Activated CD8-positive, alpha-beta T cell treated with anti-CD3 and anti-CD28 coated beads for 36 hours (primary cell): ENCODE measurements around the gene TMEM54. TPM values are rescaled to one million over a fixed set of nuclear protein-coding genes. Genes with fewer than 3 reads are reported as not detected.
A peak's percentile ranks its signal among the peaks of the same experiment; 100 is the strongest.

Source experiments
- ATAC-seq: fragments of 200-7000 bp; cut with Tn5 transposase; one replicate; pipeline ENCODE4 v1.10.0; 2021; ENCODE audit warnings: mild to moderate bottlenecking, moderate library complexity
- CTCF ChIA-PET: fragments of 350-600 bp; sonication (Branson Sonifier 250); formaldehyde crosslinking; loops from one replicate; lab custom pipeline; 2021; ENCODE audit warnings: antibody characterized with exemption; lab: Charles Lee
- POLR2A ChIA-PET: fragments of 350-600 bp; sonication (Branson Sonifier 250); formaldehyde crosslinking; loops from one replicate; lab custom pipeline; 2021; ENCODE audit warnings: antibody characterized with exemption; lab: Charles Lee
- DNase-seq: peaks from one replicate; pipeline ENCODE4 v3.0.0-alpha.2; 2020
- H3K27ac Mint-ChIP-seq: one replicate; pipeline ENCODE4 v1.8.0; 2021; ENCODE audit warnings: mild to moderate bottlenecking, mixed read lengths
- H3K27me3 Mint-ChIP-seq: one replicate; pipeline ENCODE4 v1.8.0; 2021; ENCODE audit warnings: mixed read lengths
- H3K36me3 Mint-ChIP-seq: one replicate; pipeline ENCODE4 v1.8.0; 2021; ENCODE audit warnings: low read depth, mixed read lengths
- H3K4me1 Mint-ChIP-seq: one replicate; pipeline ENCODE4 v1.8.0; 2021; ENCODE audit warnings: low read depth, mixed read lengths
- H3K4me3 Mint-ChIP-seq: one replicate; pipeline ENCODE4 v1.8.0; 2021; ENCODE audit warnings: mild to moderate bottlenecking, moderate library complexity, mixed read lengths
- H3K9me3 Mint-ChIP-seq: one replicate; pipeline ENCODE4 v1.8.0; 2021; ENCODE audit warnings: mixed read lengths
- intact Hi-C: fragments of 100-400 bp; cut with micrococcal nuclease; formaldehyde crosslinking; loops from one replicate; pipeline ENCODE4 v1.10.0; 2022
- total RNA-seq, 2 experiments: library from RNA; stranded (reverse); gene quantifications; one replicate each; pipeline ENCODE4 v1.2.3, GENCODE V29; 2021
- TF ChIP-seq, protein P1 (sequence below): fragments of 200-600 bp; IDR thresholded peaks from one replicate; pipeline ENCODE4 v1.8.0; 2022; ENCODE audit warnings: antibody characterized with exemption, mild to moderate bottlenecking

TMEM54 gene
- total RNA-seq, 2 experiments from 2014 or later, result 1.3 to 1.9 TPM

DNA sequence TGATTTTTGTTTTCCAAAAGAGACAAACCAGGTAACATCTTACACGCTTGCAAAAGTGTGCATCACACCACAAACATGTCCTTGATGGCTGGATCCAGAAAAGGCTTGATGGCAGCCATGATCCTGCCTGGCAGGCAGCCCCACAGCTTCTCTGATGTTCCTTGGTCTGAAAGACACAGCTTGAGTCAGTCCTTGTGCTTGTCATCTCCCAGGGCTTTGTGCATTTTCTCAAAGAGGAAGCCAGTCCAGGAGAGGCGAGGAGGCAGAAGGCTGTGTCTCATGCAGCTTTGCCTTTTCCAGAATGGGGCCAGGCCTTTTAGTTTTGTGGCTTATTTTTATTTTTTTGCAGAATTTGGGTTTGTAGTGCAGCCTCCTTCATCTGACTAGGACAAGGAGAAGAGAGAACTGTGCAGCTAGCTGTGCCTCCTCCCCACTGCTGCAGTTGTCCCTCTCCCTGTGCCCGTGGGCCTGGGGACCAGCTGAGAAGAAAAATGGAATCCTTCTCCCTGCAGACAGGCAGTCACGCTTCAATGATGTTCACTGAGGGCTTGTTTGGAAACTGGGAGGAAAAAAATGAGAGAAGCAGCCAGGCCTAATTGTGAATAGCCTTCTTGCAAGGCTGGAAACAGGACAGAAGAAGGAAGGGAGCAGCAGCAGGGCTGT lies 37.8 kb downstream of the TMEM54 start:
- H3K9me3 Mint-ChIP-seq, result no peaks in the 10 kb centered on the region
- POLR2A ChIA-PET, result no interaction called here
- H3K36me3 Mint-ChIP-seq, result peaks cover 5% of the 10 kb centered on the region
- DNase-seq (no peak), ATAC-seq (no peak)
- no peak overlapping the region for H3K4me3 Mint-ChIP-seq
- H3K4me1 Mint-ChIP-seq, result no peaks in the 10 kb centered on the region
- CTCF ChIA-PET, result interaction anchor here (0.9 to 1.4 kb wide), 2 partner anchors 12 to 151 kb away, joined by 3 to 5 read pairs; no protein-coding TSS in a partner anchor
- intact Hi-C loops, result no loop called here
- TF ChIP-seq, protein P1, sequence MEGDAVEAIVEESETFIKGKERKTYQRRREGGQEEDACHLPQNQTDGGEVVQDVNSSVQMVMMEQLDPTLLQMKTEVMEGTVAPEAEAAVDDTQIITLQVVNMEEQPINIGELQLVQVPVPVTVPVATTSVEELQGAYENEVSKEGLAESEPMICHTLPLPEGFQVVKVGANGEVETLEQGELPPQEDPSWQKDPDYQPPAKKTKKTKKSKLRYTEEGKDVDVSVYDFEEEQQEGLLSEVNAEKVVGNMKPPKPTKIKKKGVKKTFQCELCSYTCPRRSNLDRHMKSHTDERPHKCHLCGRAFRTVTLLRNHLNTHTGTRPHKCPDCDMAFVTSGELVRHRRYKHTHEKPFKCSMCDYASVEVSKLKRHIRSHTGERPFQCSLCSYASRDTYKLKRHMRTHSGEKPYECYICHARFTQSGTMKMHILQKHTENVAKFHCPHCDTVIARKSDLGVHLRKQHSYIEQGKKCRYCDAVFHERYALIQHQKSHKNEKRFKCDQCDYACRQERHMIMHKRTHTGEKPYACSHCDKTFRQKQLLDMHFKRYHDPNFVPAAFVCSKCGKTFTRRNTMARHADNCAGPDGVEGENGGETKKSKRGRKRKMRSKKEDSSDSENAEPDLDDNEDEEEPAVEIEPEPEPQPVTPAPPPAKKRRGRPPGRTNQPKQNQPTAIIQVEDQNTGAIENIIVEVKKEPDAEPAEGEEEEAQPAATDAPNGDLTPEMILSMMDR, result no peak
- no peak overlapping the region for H3K27ac Mint-ChIP-seq
- H3K27me3 Mint-ChIP-seq, result no peaks in the 10 kb centered on the region

DNA sequence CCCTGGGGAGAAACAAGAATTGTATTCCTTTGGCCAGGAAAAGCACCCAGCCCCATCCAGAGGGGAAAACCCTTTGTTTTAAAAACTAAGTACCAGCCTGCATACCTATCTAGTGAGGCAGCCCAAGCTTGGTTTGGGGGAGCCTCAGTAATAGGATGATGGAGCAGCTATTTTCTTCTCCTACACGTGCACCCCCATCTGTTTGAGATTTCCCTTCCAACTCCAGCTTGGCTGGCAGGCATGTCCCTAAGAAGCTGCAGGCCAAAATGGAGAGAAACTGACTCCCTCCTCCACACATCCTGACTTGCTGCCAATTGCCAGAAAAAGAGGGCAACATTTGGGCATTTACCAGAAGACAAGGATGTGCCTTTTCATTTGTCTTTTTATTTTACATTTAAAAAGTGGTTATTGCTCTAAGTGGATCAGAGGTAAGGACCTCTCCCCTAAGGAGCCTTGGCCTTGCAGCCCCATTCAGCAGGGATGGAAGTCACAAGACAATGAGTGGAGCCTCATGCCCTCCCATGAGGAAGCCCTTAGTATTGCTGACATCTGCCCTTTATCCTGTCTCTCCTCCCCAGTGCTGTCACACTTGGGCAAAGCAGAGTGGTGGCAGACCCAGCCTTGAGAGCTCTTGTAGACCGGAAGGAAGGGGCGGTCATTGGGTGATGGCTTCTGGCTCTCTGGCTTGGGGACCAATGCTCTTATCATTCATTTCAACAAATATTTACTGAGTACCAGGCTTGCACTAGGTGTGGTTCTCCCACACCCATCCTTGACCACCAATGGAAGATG lies 39.1 kb downstream of the TMEM54 start:
- no peaks in the 10 kb centered on the region for H3K4me1 Mint-ChIP-seq
- H3K9me3 Mint-ChIP-seq, result no peaks in the 10 kb centered on the region
- ATAC-seq, result no peak
- TF ChIP-seq, protein P1, result no peak
- no peak for DNase-seq
- no peak overlapping the region for H3K27ac Mint-ChIP-seq
- H3K27me3 Mint-ChIP-seq, result no peaks in the 10 kb centered on the region
- H3K4me3 Mint-ChIP-seq, result no peak overlapping the region
- CTCF ChIA-PET, result interaction anchor here (0.6 to 1.2 kb wide), 3 partner anchors 140 to 150 kb away, joined by 3 to 5 read pairs (median 3); no protein-coding TSS in a partner anchor
- H3K36me3 Mint-ChIP-seq, result peaks cover 5% of the 10 kb centered on the region
- POLR2A ChIA-PET, result interaction anchor here (1.5 kb wide), 1 partner anchor 11 kb away, joined by 5 read pairs; no protein-coding TSS in a partner anchor
- intact Hi-C loops, result no loop called here

DNA sequence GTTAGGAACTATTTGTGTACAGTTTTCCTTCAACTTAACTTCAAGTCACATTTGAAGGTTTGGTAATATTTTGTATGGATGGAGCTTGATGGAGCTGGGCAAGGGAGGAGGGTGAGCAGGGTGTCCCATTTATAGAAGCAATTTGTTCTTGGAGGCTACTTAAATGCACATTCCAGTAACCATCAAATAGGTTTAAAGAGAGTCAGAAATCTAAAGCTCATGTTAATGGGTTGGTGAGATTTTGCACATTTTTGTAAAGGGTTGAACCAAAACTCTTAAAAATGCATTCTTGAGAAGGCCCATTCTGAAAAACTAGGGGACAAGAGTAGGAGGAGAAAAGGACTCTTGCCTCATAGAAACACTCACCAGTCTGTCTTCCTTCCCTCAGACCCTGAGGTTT lies 40.6 kb downstream of the TMEM54 start:
- Mint-ChIP-seq H3K9me3 (no peaks in the 10 kb centered on the region), H3K4me1 (no peaks in the 10 kb centered on the region), H3K27ac (no peak overlapping the region), H3K27me3 (no peaks in the 10 kb centered on the region), H3K36me3 (peaks cover 6% of the 10 kb centered on the region), H3K4me3 (no peak overlapping the region)
- ChIA-PET CTCF (interaction anchor here (1.2 to 2.2 kb wide), 2 partner anchors 16 to 32 kb away, joined by 5 to 10 read pairs; no protein-coding TSS in a partner anchor), POLR2A (no interaction called here)
- ATAC-seq (no peak), DNase-seq (no peak)
- TF ChIP-seq, protein P1, result no peak
- intact Hi-C loops, result no loop called here

DNA sequence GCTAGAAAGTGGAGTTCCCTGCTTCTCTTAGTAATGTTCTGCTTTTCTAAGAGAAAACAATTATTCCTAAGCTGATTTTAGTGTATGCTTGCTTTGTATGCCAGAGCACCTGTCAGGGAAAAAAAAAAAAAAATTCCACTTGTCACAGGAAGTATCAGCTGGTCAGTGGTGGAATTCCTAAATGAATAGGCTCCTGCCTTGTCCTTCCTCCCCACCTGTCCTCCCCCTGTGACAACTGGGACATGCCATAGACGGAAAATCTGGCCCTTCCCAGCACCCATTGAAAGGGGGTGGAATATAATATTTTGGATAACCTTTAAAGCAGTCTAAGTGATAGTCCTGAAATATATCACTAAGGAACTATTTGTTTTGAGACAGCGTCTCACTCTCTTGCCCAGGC lies 41.3 kb downstream of the TMEM54 start:
- H3K27ac Mint-ChIP-seq, result peak overlapping the region; percentile 9
- no peak for ATAC-seq
- no peaks in the 10 kb centered on the region for H3K27me3 Mint-ChIP-seq

More for the DNA sequence above, 41.3 kb downstream of the TMEM54 start:
- Mint-ChIP-seq H3K4me3 (no peak overlapping the region), H3K4me1 (no peaks in the 10 kb centered on the region), H3K36me3 (peaks cover 6% of the 10 kb centered on the region), H3K9me3 (no peaks in the 10 kb centered on the region)
- POLR2A ChIA-PET, result no interaction called here
- intact Hi-C loops, result no loop called here
- CTCF ChIA-PET, result interaction anchor here (1.2 to 2.2 kb wide), 2 partner anchors 16 to 33 kb away, joined by 5 to 10 read pairs; no protein-coding TSS in a partner anchor
- no peak for DNase-seq
- TF ChIP-seq, protein P1, result no peak
